Epithelial cell of esophagus (primary cell): ENCODE results near the gene RBBP4.
A peak's percentile ranks its signal among the peaks of the same experiment; 100 is the strongest.
"Not testable (repeated sequence)": the region's sequence is repeated elsewhere in the genome, so short reads cannot be mapped to it uniquely, and the experiment has no call there.

ENCODE experiments used
- DNase-seq: peaks from one replicate; pipeline ENCODE4 v3.0.0; 2010; ENCODE audit warnings: low read depth
- H3K4me3 ChIP-seq: 2 replicates; pipeline ENCODE4 v1.5.1; 2011; ENCODE audit warnings: mild to moderate bottlenecking, low read length, control low read depth
- CTCF ChIP-seq: IDR thresholded peaks from 2 replicates; pipeline ENCODE4 v1.5.1; 2011; ENCODE audit warnings: low read depth, mild to moderate bottlenecking, low read length, control low read depth, inconsistent platforms; ENCODE audit not compliant: insufficient read depth; ENCODE audit errors: missing control alignments

RBBP4 gene

GRCh38 chr1:32696041-32696440, 45.0 kb downstream of the RBBP4 start:
- no peak overlapping the region for H3K4me3 ChIP-seq
- no peak for TF ChIP-seq CTCF
- no peak for DNase-seq

DNA sequence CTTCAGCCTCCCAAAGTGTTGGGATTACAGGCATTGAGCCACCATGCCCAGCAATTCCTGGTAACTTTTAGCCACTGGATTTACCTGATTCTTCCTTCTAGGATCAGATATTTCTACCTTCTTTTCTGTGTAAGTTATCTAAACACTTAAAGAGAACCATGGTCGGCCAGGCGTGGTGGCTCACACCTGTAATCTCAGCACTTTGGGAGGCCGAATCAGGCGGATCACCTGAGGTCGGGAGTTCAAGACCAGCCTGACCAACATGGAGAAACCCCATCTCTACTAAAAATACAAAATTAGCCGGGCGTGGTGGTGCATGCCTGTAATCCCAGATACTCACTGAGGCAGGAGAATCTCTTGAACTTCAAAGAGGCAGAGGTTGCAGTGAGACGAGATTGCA, 46.0 kb downstream of the RBBP4 start:
- not testable (repeated sequence) for H3K4me3 ChIP-seq, DNase-seq

GRCh38 chr1:32701421-32701911, 50.5 kb downstream of the RBBP4 start:
- no peak for DNase-seq
- no peak for TF ChIP-seq CTCF
- peak overlapping the region; percentile 32 for H3K4me3 ChIP-seq

- DNase-seq, result peak; percentile 38
- peak overlapping the region; percentile 32 for H3K4me3 ChIP-seq
- no peak for TF ChIP-seq CTCF
These were observed 51.1 kb downstream of the RBBP4 start for GRCh38 chr1:32701951-32702598.

DNA sequence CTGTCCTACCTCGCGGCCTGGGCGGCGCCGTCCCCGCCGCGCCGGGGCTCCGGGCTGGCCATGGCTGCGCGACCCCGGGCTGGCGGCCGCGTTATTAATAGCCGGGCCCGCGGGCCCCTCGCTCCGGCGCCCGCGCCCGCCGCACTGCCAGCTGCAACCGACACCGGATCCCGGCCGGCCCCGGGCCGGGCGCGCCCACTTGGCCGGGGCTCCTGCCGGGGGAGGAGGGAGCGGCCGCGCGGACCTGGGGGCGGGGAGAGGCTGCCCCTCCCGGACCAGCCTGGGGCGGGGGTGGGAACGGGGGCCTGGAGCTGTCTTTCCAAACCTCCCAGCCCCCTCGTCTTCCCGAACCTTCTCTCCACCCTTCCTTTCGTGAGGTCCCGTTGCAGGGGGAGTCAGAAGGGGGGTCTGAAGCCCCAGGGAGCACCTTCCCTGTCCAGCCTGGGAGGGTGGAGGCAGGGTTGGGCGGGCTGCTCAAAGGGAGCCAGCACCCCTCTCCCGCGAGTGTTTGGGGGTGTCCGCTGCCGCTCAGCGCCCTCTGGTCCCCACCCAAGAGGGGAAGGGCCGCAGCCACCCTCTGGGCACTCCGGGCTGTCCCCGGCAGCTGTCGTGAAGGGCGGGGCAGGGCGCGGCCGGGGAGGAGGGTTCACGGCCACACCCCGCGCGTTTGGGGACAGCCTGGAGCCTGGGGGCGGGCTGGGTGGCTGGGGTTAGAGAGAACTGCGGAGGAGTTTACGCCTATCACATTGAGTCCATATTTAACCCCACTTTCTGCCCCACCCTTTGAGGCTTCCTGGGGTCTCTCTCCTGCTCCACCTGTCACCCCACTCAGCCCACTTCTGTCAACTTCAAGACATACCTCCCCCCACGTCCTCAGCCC, 51.8 kb downstream of the RBBP4 start, which contains the start of gene SYNC:
Gene SYNC, minus strand, starts transcription at position 172 of the 880 bp plus-strand sequence. Its CDS starts 110 bp downstream, at position 62.
- no peak for TF ChIP-seq CTCF
- peak; percentile 26 for DNase-seq
- H3K4me3 ChIP-seq, result peak within 1 kb of the TSS; percentile 55

- peak; percentile 74 for DNase-seq
- peak overlapping the region; percentile 55 for H3K4me3 ChIP-seq
- no peak for TF ChIP-seq CTCF
These were observed 52.7 kb downstream of the RBBP4 start for GRCh38 chr1:32703479-32704291.

DNA sequence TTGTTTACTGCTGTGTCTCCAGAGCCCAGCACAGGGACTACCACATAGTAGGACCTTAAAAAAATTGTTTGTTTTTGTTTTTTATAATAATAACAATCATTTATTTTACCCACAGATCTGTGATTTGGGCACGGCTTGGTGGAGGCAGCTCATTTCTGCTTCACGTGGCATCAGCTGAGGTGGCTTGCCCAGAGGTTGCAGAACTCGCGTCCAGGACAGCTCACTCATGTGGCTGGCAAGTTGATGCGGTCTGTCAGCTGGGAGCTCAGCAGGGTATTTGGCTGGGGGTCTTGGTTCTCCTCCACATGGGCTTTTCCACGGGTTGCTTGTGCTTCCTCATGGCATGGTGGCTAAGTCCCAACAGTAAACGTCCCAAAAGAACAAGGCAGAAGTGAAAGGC, 54.5 kb downstream of the RBBP4 start:
- H3K4me3 ChIP-seq, result no peak overlapping the region
- DNase-seq, result no peak
- no peak for TF ChIP-seq CTCF
